HCT116 (cell line): ENCODE data around the gene RASSF3. TPM values are rescaled to one million over a fixed set of nuclear protein-coding genes. Genes with fewer than 3 reads are reported as not detected.

Experiments
- ATAC-seq: fragments of 200-7000 bp; cut with Tn5 transposase; 2 replicates; pipeline ENCODE4 v1.9.1; 2020; ENCODE audit warnings: mild to moderate bottlenecking, moderate library complexity
- BruUV-seq: library from RNA; stranded (reverse); fragments of 400-500 nt; replicated peaks from 2 replicates; lab custom pipeline; 2021; lab: Mats Ljungman, UMichigan
- CTCF ChIA-PET: fragments of 300-600 bp; sonication (Branson Sonifier 250); formaldehyde crosslinking; loops from one replicate; lab custom pipeline; 2021; ENCODE audit warnings: antibody characterized with exemption; lab: Charles Lee
- POLR2A ChIA-PET: fragments of 300-600, 350-600 bp; sonication (Branson Sonifier 250); formaldehyde crosslinking; loops from one replicate; lab custom pipeline; 2021; ENCODE audit warnings: antibody characterized with exemption; lab: Charles Lee
- RAD21 ChIA-PET, 2 experiments: fragments of 300-600 bp; sonication (Branson Sonifier 250); formaldehyde crosslinking; loops; one replicate each; lab custom pipeline; 2023; ENCODE audit warnings: low total read pairs in 2 of 2; ENCODE audit not compliant: uncharacterized antibody in 2 of 2, unreplicated experiment in 2 of 2, low non-redundant PET in 1 of 2; lab: Charles Lee
- DNase-seq: peaks from one replicate; pipeline ENCODE4 v3.0.0-alpha.2; 2010; ENCODE audit warnings: low read depth, low spot score
- H2AFZ ChIP-seq: fragments of 200-600 bp; shearing (Covaris generic), sonication (generic); 2 replicates; pipeline ENCODE4 v1.6.1; 2017; ENCODE audit warnings: low read depth, mixed run types, mixed read lengths, antibody characterized with exemption, low read length; ENCODE audit not compliant: poor library complexity, severe bottlenecking
- H3K27ac ChIP-seq: 2 replicates; pipeline ENCODE4 v1.5.1; 2012; ENCODE audit warnings: low read depth, low read length
- H3K27me3 ChIP-seq: fragments of 200-600 bp; sonication (generic); 2 replicates; pipeline ENCODE4 v1.6.1; 2016; ENCODE audit warnings: mixed run types, low read length, mixed read lengths; ENCODE audit not compliant: insufficient read depth
- H3K36me3 ChIP-seq, 2 experiments: fragments of 200-500 bp in 1 of 2; fragments of 200-600 bp in 1 of 2; sonication (Bioruptor generic) in 1 of 2; sonication (generic) in 1 of 2; 2 replicates each; pipeline versions ENCODE4 v1.5.1 to v1.6.1; 2014 to 2016; ENCODE audit warnings: low read length in 2 of 2, inconsistent platforms in 1 of 2, mixed read lengths in 1 of 2, mixed run types in 1 of 2; ENCODE audit not compliant: insufficient read depth in 2 of 2, control insufficient read depth in 1 of 2
- H3K4me1 ChIP-seq, 2 experiments: fragments of 200-600 bp in 1 of 2; sonication (generic) in 1 of 2; 2 replicates each; pipeline versions ENCODE4 v1.5.1 to v1.6.1; 2012 to 2017; ENCODE audit warnings: low read length in 2 of 2, inconsistent platforms in 1 of 2, mild to moderate bottlenecking in 1 of 2, mixed read lengths in 1 of 2, mixed run types in 1 of 2, moderate library complexity in 1 of 2; ENCODE audit not compliant: insufficient read depth in 2 of 2, control insufficient read depth in 1 of 2
- H3K4me2 ChIP-seq: fragments of 200-600 bp; sonication (generic); 2 replicates; pipeline ENCODE4 v1.6.1; 2017; ENCODE audit warnings: mixed run types, low read length, mixed read lengths
- H3K4me3 ChIP-seq, 2 experiments: fragments of 200-600 bp in 1 of 2; sonication (generic) in 1 of 2; replicated peaks in 1 of 2; 2 replicates each; pipeline ENCODE4 v1.5.1; 2011 to 2016; ENCODE audit warnings: low read length in 2 of 2, control low read depth in 1 of 2, low read depth in 1 of 2, mild to moderate bottlenecking in 1 of 2, mixed read lengths in 1 of 2, mixed run types in 1 of 2
- H3K79me2 ChIP-seq: fragments of 200-600 bp; sonication (generic); 2 replicates; pipeline ENCODE4 v1.6.1; 2017; ENCODE audit warnings: mild to moderate bottlenecking, mixed run types, low read length, moderate library complexity, mixed read lengths; ENCODE audit not compliant: insufficient read depth
- H3K9ac ChIP-seq: fragments of 200-600 bp; sonication (generic); 2 replicates; pipeline ENCODE4 v1.6.1; 2016; ENCODE audit warnings: low read length, mixed read lengths
- H3K9me2 ChIP-seq: fragments of 200-600 bp; sonication (generic), shearing (Covaris generic); 2 replicates; pipeline ENCODE4 v1.6.1; 2017; ENCODE audit warnings: mixed run types, mild to moderate bottlenecking, moderate library complexity; ENCODE audit not compliant: insufficient read depth
- H3K9me3 ChIP-seq, 2 experiments: fragments of 200-500 bp in 1 of 2; fragments of 200-600 bp in 1 of 2; sonication (Bioruptor generic) in 1 of 2; sonication (generic) in 1 of 2; 2 replicates each; pipeline ENCODE4 v1.6.1; 2014 to 2017; ENCODE audit warnings: low read length in 2 of 2, mixed read lengths in 2 of 2, inconsistent platforms in 1 of 2, low read depth in 1 of 2, mild to moderate bottlenecking in 1 of 2, mixed run types in 1 of 2, moderate library complexity in 1 of 2; ENCODE audit not compliant: control insufficient read depth in 1 of 2, insufficient read depth in 1 of 2
- H4K20me1 ChIP-seq: fragments of 200-600 bp; sonication (generic), shearing (Covaris generic); 2 replicates; pipeline ENCODE4 v1.6.1; 2017; ENCODE audit warnings: mixed run types, mild to moderate bottlenecking, moderate library complexity; ENCODE audit not compliant: insufficient read depth
- CBX3 ChIP-seq: IDR thresholded peaks from 2 replicates; pipeline ENCODE4 v1.6.1; 2012; ENCODE audit warnings: low read depth
- EGR1 ChIP-seq: IDR thresholded peaks from 2 replicates; pipeline ENCODE4 v1.6.1; 2012; ENCODE audit warnings: low read depth
- ELF1 ChIP-seq: IDR thresholded peaks from 2 replicates; pipeline ENCODE4 v1.6.1; 2012; ENCODE audit warnings: low read depth, borderline replicate concordance
- EZH2 ChIP-seq: fragments of 200-600 bp; sonication (generic); IDR thresholded peaks from 2 replicates; pipeline ENCODE4 v1.6.1; 2017; ENCODE audit warnings: antibody characterized with exemption, mixed run types
- EZH2phosphoT487 ChIP-seq: fragments of 200-600 bp; IDR thresholded peaks from 2 replicates; pipeline ENCODE4 v1.6.1; 2018; ENCODE audit warnings: antibody characterized with exemption, borderline replicate concordance
- FOSL1 ChIP-seq: IDR thresholded peaks from 2 replicates; pipeline ENCODE4 v1.6.1; 2012; ENCODE audit warnings: low read depth
- JUND ChIP-seq: IDR thresholded peaks from 2 replicates; pipeline ENCODE4 v1.6.1; 2012
- MAX ChIP-seq: IDR thresholded peaks from 2 replicates; pipeline ENCODE4 v1.6.1; 2012
- RAD21 ChIP-seq: IDR thresholded peaks from 2 replicates; pipeline ENCODE4 v1.6.1; 2012; ENCODE audit warnings: low read depth, mild to moderate bottlenecking
- SRF ChIP-seq: IDR thresholded peaks from 2 replicates; pipeline ENCODE4 v1.6.1; 2012; ENCODE audit warnings: low read depth
- TCF7L2 ChIP-seq: IDR thresholded peaks from 2 replicates; pipeline ENCODE4 v1.7.0; 2011; ENCODE audit warnings: borderline replicate concordance, inconsistent platforms; ENCODE audit not compliant: insufficient read depth, insufficient read length; ENCODE audit errors: extremely low read depth
- ZFX ChIP-seq: fragments of 450-650 bp; IDR thresholded peaks from 2 replicates; pipeline ENCODE4 v1.6.1; 2017
- ZNF274 ChIP-seq: fragments of 200-500 bp; sonication (Bioruptor generic); IDR thresholded peaks from 2 replicates; pipeline ENCODE4 v1.6.1; 2014; ENCODE audit warnings: mild to moderate bottlenecking, low read depth, low read length, inconsistent platforms
- intact Hi-C: fragments of 100-400 bp; cut with micrococcal nuclease; formaldehyde crosslinking; loops from 2 replicates; pipeline ENCODE4 v1.10.0; 2022
- total RNA-seq: library from RNA; stranded (reverse); gene quantifications from one replicate; pipeline ENCODE4 v1.2.1, GENCODE V29; 2021; ENCODE audit not compliant: unreplicated experiment
- TF ChIP-seq, protein P1 (sequence below): IDR thresholded peaks from 2 replicates; pipeline ENCODE4 v1.6.1; 2012

RASSF3 gene
- total RNA-seq, 1 experiment from 2014 or later = 67.1 TPM

GRCh38 chr12:64701283-64701682 lies 91.0 kb downstream of the RASSF3 start:
- ChIA-PET CTCF (no interaction called here), POLR2A (no interaction called here), RAD21 (no interaction called here)
- H3K27me3 ChIP-seq = no peaks in the 10 kb centered on the region
- ATAC-seq (no peak), DNase-seq (no peak)
- TF ChIP-seq ELF1 (no peak), EZH2phosphoT487 (no peak), ZNF274 (no peak), EGR1 (no peak), RAD21 (no peak), CBX3 (no peak), MAX (no peak), FOSL1 (no peak), EZH2 (no peak), TCF7L2 (no peak), SRF (no peak), JUND (no peak), ZFX (no peak)
- TF ChIP-seq, protein P1, sequence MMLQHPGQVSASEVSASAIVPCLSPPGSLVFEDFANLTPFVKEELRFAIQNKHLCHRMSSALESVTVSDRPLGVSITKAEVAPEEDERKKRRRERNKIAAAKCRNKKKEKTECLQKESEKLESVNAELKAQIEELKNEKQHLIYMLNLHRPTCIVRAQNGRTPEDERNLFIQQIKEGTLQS = no peak
- no peak overlapping the region for H3K9ac ChIP-seq
- intact Hi-C loops = no loop called here
- peaks cover 0 to 13% of the 10 kb centered on the region in 2 experiments; a peak in 1 of 4 replicates for H3K36me3 ChIP-seq
- no peaks in the 10 kb centered on the region for H3K9me2 ChIP-seq
- H3K27ac ChIP-seq = no peak overlapping the region
- peaks cover under 1 to 3% of the 10 kb centered on the region in 2 experiments; a peak in 1 of 4 replicates for H3K4me1 ChIP-seq
- H3K4me2 ChIP-seq = no peak overlapping the region
- H2AFZ ChIP-seq = no peak overlapping the region
- no peaks in the 10 kb centered on the region for H3K9me3 ChIP-seq
- 0 out of 2 replicates have a peak, but pooled peaks cover 3% of the 10 kb centered on the region for H4K20me1 ChIP-seq
- no TSS peak for BruUV-seq
- H3K4me3 ChIP-seq = no peak overlapping the region
- no peaks in the 10 kb centered on the region for H3K79me2 ChIP-seq
